Panc1 (cell line): ENCODE measurements around the gene PIBF1. TPM values are rescaled to one million over a fixed set of nuclear protein-coding genes. Genes with fewer than 3 reads are reported as not detected.

ENCODE experiments used
- ATAC-seq: fragments of 200-7000 bp; cut with Tn5 transposase; 2 replicates; pipeline ENCODE4 v1.9.1; 2020; ENCODE audit warnings: mild to moderate bottlenecking, moderate library complexity
- BruUV-seq: library from RNA; stranded (reverse); fragments of 400-500 nt; replicated peaks from 2 replicates; lab custom pipeline; 2021; lab: Mats Ljungman, UMichigan
- CTCF ChIA-PET: fragments of 300-600 bp; sonication (Branson Sonifier 250); formaldehyde crosslinking; loops from one replicate; lab custom pipeline; 2022; ENCODE audit warnings: antibody characterized with exemption; lab: Charles Lee
- POLR2A ChIA-PET: fragments of 300-600 bp; sonication (Branson Sonifier 250); formaldehyde crosslinking; loops from one replicate; lab custom pipeline; 2022; ENCODE audit warnings: antibody characterized with exemption; lab: Charles Lee
- DNase-seq: peaks from one replicate; pipeline ENCODE4 v3.0.0-alpha.2; 2010; ENCODE audit warnings: low read depth, low spot score
- H3K27ac ChIP-seq: 2 replicates; pipeline ENCODE4 v1.5.1; 2011; ENCODE audit warnings: mild to moderate bottlenecking, low read length, inconsistent platforms
- H3K27me3 ChIP-seq: fragments of 200-500 bp; sonication (Bioruptor generic); 2 replicates; pipeline ENCODE4 v1.6.0; 2014; ENCODE audit warnings: low read length, inconsistent platforms; ENCODE audit not compliant: control insufficient read depth, insufficient read depth
- H3K36me3 ChIP-seq: fragments of 200-500 bp; sonication (Bioruptor generic); 2 replicates; pipeline ENCODE4 v1.5.1; 2014; ENCODE audit warnings: inconsistent platforms, mild to moderate bottlenecking, low read length, moderate library complexity; ENCODE audit not compliant: control insufficient read depth, insufficient read depth
- H3K4me1 ChIP-seq: 2 replicates; pipeline ENCODE4 v1.5.1; 2011; ENCODE audit warnings: inconsistent platforms, mild to moderate bottlenecking, low read length, moderate library complexity; ENCODE audit not compliant: control insufficient read depth, insufficient read depth
- H3K4me3 ChIP-seq, 2 experiments: 2 replicates each; pipeline ENCODE4 v1.5.1; 2011 to 2012; ENCODE audit warnings: low read depth in 2 of 2, low read length in 2 of 2, mild to moderate bottlenecking in 2 of 2, inconsistent platforms in 1 of 2, moderate library complexity in 1 of 2
- H3K9me3 ChIP-seq: fragments of 200-500 bp; sonication (Bioruptor generic); 2 replicates; pipeline ENCODE4 v1.5.1; 2014; ENCODE audit warnings: low read depth, mild to moderate bottlenecking, inconsistent platforms, low read length, moderate library complexity; ENCODE audit not compliant: control insufficient read depth, insufficient read depth
- POLR2AphosphoS5 ChIP-seq: IDR thresholded peaks from 2 replicates; pipeline ENCODE4 v1.6.1; 2012; ENCODE audit warnings: mild to moderate bottlenecking, low read depth, low read length, moderate library complexity
- REST ChIP-seq, 2 experiments: IDR thresholded peaks; 2 replicates each; pipeline ENCODE4 v1.6.1; 2011 to 2012; ENCODE audit warnings: low read depth in 2 of 2, control low read depth in 1 of 2, low read length in 1 of 2, mild to moderate bottlenecking in 1 of 2, moderate library complexity in 1 of 2; ENCODE audit not compliant: insufficient read depth in 1 of 2
- SIN3A ChIP-seq: IDR thresholded peaks from 2 replicates; pipeline ENCODE4 v1.6.1; 2012; ENCODE audit warnings: low read depth, mild to moderate bottlenecking, low read length, moderate library complexity, borderline replicate concordance; ENCODE audit not compliant: insufficient read depth
- TCF7L2 ChIP-seq: IDR thresholded peaks from 2 replicates; pipeline ENCODE4 v1.6.1; 2011; ENCODE audit warnings: mild to moderate bottlenecking, low read depth, low read length, inconsistent platforms
- in situ Hi-C: cut with HindIII; loops from 2 replicates; pipeline ENCODE4 v1.10.0; 2016; ENCODE audit warnings: low sequenced_read_pairs, low pct_unique_long_range_greater_than_20kb
- intact Hi-C: fragments of 100-400 bp; cut with micrococcal nuclease; formaldehyde crosslinking; loops from one replicate; pipeline ENCODE4 v1.10.0; 2022; ENCODE audit not compliant: unreplicated experiment
- total RNA-seq: library from RNA; stranded (reverse); gene quantifications from one replicate; pipeline ENCODE4 v1.2.1, GENCODE V29; 2021; ENCODE audit not compliant: unreplicated experiment
- TF ChIP-seq, protein P1 (sequence below): fragments of 450-650 bp; IDR thresholded peaks from 2 replicates; pipeline ENCODE4 v1.5.1; 2017; ENCODE audit warnings: mild to moderate bottlenecking

The PIBF1 gene
- total RNA-seq, 1 experiment from 2014 or later = 11.7 TPM

DNA sequence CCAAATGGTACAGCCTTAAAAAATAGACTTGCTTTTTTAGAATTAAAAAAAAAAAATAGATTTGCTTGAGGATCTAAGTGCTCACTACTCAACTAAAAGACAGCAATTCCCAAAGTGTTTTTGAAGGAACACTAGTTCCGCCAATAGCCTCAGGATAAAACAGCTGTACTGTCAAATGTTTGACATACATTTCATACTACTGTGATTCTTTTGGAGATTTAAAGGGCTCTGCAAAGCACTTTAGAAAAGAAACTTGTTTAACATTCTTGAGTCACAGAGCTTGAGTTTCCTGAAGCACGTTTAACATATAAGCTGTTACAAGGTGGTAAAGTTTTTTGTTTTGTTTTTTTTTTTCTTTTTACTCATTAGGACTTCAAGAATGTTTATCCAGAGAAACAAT lies 253.7 kb downstream of the PIBF1 start:
- ChIA-PET CTCF (no interaction called here), POLR2A (no interaction called here)
- in situ Hi-C loops = no loop called here

DNA sequence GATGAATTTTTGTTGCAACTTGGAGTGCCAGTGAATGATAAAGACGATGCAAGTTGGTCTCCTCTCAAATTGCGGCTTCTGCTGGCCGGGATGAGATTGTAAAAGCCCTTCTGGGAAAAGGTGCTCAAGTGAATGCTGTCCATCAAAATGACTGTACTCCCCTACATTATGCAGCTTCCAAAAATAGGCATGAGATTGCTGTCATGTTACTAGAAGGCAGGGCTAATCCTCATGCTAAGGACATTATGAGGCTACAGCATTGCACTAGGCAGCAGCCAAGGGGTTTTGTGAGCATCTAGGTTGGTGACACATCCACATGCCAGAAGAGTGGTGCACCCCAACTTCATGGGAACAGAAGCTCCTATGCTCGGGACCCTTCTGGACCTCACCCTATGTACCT lies 254.6 kb downstream of the PIBF1 start:
- no peaks in the 10 kb centered on the region for H3K27me3 ChIP-seq
- ChIA-PET POLR2A (no interaction called here), CTCF (no interaction called here)
- H3K9me3 ChIP-seq = no peaks in the 10 kb centered on the region
- intact Hi-C loops (no loop called here), in situ Hi-C loops (no loop called here)
- BruUV-seq = no TSS peak
- H3K36me3 ChIP-seq = no peaks in the 10 kb centered on the region
- DNase-seq (no peak), ATAC-seq (no peak)
- H3K27ac ChIP-seq = no peak overlapping the region
- no peaks in the 10 kb centered on the region for H3K4me1 ChIP-seq
- no peak overlapping the region for H3K4me3 ChIP-seq
- TF ChIP-seq, protein P1, sequence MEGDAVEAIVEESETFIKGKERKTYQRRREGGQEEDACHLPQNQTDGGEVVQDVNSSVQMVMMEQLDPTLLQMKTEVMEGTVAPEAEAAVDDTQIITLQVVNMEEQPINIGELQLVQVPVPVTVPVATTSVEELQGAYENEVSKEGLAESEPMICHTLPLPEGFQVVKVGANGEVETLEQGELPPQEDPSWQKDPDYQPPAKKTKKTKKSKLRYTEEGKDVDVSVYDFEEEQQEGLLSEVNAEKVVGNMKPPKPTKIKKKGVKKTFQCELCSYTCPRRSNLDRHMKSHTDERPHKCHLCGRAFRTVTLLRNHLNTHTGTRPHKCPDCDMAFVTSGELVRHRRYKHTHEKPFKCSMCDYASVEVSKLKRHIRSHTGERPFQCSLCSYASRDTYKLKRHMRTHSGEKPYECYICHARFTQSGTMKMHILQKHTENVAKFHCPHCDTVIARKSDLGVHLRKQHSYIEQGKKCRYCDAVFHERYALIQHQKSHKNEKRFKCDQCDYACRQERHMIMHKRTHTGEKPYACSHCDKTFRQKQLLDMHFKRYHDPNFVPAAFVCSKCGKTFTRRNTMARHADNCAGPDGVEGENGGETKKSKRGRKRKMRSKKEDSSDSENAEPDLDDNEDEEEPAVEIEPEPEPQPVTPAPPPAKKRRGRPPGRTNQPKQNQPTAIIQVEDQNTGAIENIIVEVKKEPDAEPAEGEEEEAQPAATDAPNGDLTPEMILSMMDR = no peak

More for the DNA sequence above, 253.7 kb downstream of the PIBF1 start:
- H3K4me3 ChIP-seq = no peak overlapping the region
- no TSS peak for BruUV-seq
- no peaks in the 10 kb centered on the region for H3K9me3 ChIP-seq
- H3K27me3 ChIP-seq = no peaks in the 10 kb centered on the region
- TF ChIP-seq TCF7L2 (no peak), SIN3A (no peak), REST (IDR thresholded peaks at IDR 0.05; ENCODE audit: insufficient read depth in 1 of 2, low read depth in 2 of 2, low read length in 1 of 2) (no peak), POLR2AphosphoS5 (no peak)
- TF ChIP-seq, protein P1 = no peak
- ATAC-seq = no peak
- H3K4me1 ChIP-seq = no peaks in the 10 kb centered on the region
- intact Hi-C loops = no loop called here
- H3K27ac ChIP-seq = no peak overlapping the region
- DNase-seq = no peak
- no peaks in the 10 kb centered on the region for H3K36me3 ChIP-seq

DNA sequence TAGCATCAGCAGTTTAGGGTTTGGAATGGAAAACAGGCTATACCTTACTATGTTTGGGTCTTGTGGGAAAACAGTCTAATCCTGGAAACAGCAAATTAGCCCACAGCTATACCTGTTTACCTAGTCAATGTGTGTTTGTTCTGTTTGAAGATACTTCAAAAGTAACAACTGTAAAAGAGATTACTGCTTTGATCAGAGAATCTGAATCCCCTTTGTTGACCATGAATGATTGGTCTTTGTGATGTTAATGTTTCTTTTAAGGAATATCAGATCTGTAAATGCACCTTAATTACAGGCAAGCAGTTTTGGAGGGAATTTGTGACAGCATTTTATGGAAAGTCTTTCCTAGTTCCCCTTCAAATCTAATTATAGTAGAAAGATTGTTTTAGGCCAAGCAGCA lies 256.1 kb downstream of the PIBF1 start:
- ATAC-seq (no peak), DNase-seq (no peak)
- no peaks in the 10 kb centered on the region for H3K9me3 ChIP-seq
- no peak overlapping the region for H3K4me3 ChIP-seq
- no peaks in the 10 kb centered on the region for H3K27me3 ChIP-seq
- intact Hi-C loops = no loop called here
- H3K27ac ChIP-seq = no peak overlapping the region
- no TSS peak for BruUV-seq
- H3K4me1 ChIP-seq = no peaks in the 10 kb centered on the region
- in situ Hi-C loops = no loop called here
- no peaks in the 10 kb centered on the region for H3K36me3 ChIP-seq
- ChIA-PET CTCF (no interaction called here), POLR2A (no interaction called here)
- TF ChIP-seq, protein P1 = no peak
- no peak for TF ChIP-seq SIN3A
- TF ChIP-seq POLR2AphosphoS5 = no peak
- TF ChIP-seq REST (IDR thresholded peaks at IDR 0.05; ENCODE audit: insufficient read depth in 1 of 2, low read depth in 2 of 2, low read length in 1 of 2) = no peak
- no peak for TF ChIP-seq TCF7L2
